Heart left ventricle (tissue), 16 donors: ENCODE data around the gene LYPD8. TPM values are rescaled to one million over a fixed set of nuclear protein-coding genes. Genes with fewer than 3 reads are reported as not detected.

ENCODE experiments used
- ATAC-seq, 4 donors: fragments of 200-7000 bp; cut with Tn5 transposase; one replicate each; pipeline ENCODE4 v1.9.1; 2020 to 2022; ENCODE audit warnings: moderate library complexity in 4 of 4, mild to moderate bottlenecking in 3 of 4, moderate number of reproducible peaks in 1 of 4
- DNase-seq, 5 donors: peaks; one replicate each; pipeline ENCODE4 v3.0.0-alpha.2; 2020
- H3K27ac ChIP-seq, 12 donors: fragments of 200-600 bp; sonication (generic) in 4 of 12; one replicate each; pipeline versions ENCODE4 v1.5.0 to v1.8.0; 2016 to 2022; ENCODE audit warnings: mild to moderate bottlenecking in 2 of 12
- H3K27me3 ChIP-seq, 9 donors: fragments of 200-600 bp; sonication (generic) in 2 of 9; one replicate each; pipeline versions ENCODE4 v1.5.1 to v1.8.0; 2016 to 2022; ENCODE audit warnings: mild to moderate bottlenecking in 3 of 9
- H3K36me3 ChIP-seq, 9 donors: fragments of 200-600 bp; sonication (generic) in 2 of 9; one replicate each; pipeline versions ENCODE4 v1.5.0 to v1.8.0; 2018 to 2022; ENCODE audit warnings: mild to moderate bottlenecking in 2 of 9
- H3K4me1 ChIP-seq, 12 donors: fragments of 200-600 bp; sonication (generic) in 4 of 12; one replicate each; pipeline versions ENCODE4 v1.5.0 to v1.8.0; 2016 to 2022; ENCODE audit warnings: mild to moderate bottlenecking in 3 of 12
- H3K4me3 ChIP-seq, 12 donors: fragments of 200-600 bp; sonication (generic) in 4 of 12; one replicate each; pipeline versions ENCODE4 v1.5.0 to v1.8.0; 2017 to 2022; ENCODE audit warnings: mild to moderate bottlenecking in 9 of 12, moderate library complexity in 4 of 12
- H3K9me3 ChIP-seq, 12 donors: fragments of 200-600 bp; sonication (generic) in 4 of 12; one replicate each; pipeline versions ENCODE4 v1.5.0 to v1.8.0; 2016 to 2022; ENCODE audit warnings: mild to moderate bottlenecking in 1 of 12
- CTCF ChIP-seq, 12 donors: fragments of 200-600 bp; sonication (generic) in 4 of 12; IDR thresholded peaks; one replicate each; pipeline versions ENCODE4 v1.5.0 to v1.8.0; 2018 to 2022; ENCODE audit warnings: antibody characterized with exemption in 12 of 12, mild to moderate bottlenecking in 5 of 12
- POLR2A ChIP-seq, 2 donors: fragments of 450-650 bp; IDR thresholded peaks; one replicate each; pipeline ENCODE4 v1.6.1; 2017; ENCODE audit warnings: antibody characterized with exemption in 2 of 2, mild to moderate bottlenecking in 2 of 2, moderate library complexity in 2 of 2
- WGBS, 4 donors: extraction: QIAGEN DNeasy Blood & Tissue Kit in 2 of 4; methylation state at CpG; one replicate each; pipeline versions ENCODE4 v1.1.5 to v1.1.7; 2013 to 2018; 5-methylcytosine and 5-hydroxymethylcytosine counted together
- intact Hi-C, 10 donors: fragments of 100-400 bp; cut with DNase I; formaldehyde crosslinking; loops; one replicate each; pipeline versions ENCODE4 v1.11.1 to v1.14.2; 2022
- polyA plus RNA-seq, 2 donors: library from polyadenylated mRNA; stranded (reverse); fragments of 200-250 nt; gene quantifications; one replicate each; pipeline ENCODE4 v1.2.3, GENCODE V29; 2013
- total RNA-seq, 9 donors: library from RNA; depleted of rRNA in 2 of 9; stranded (reverse); fragments of >200 nt in 2 of 9; fragmentation: NEBNext Ultra II Directional in 3 of 9; extraction: Animal tissue kit (Norgen Biotek cat#: 25700) in 3 of 9; gene quantifications; one replicate each; pipeline versions ENCODE4 v1.1.0 to v1.2.4, GENCODE V29; 2016 to 2023
- donor health status: ischemic (EF 13 %, LVEDD 7.1; RV severe dilation, severe dysfunction).
- donor health status: healthy with polysubstance abuse.
- donor health status: DM: no; HTN: yes; CAD: no.
- donor health status: DM: no; HTN: no; CAD: no.
- donor health status: ischemic (EF 25% LVEDD 6.9; RV normal size, moderate dysfunction).
- donor health status: ischemic (EF 25% LVEDD 5.7; RV mildly dilated, moderate dysfunction).
- donor health status: healthy.
- donor health status: DM: yes; HTN: yes; CAD: no.
- donor health status: ischemic (EF 35%, LVEDD 5.7; RV mildly dilated, moderate dysfunction).
- donor health status: nonischemic (EF 11% LVEDD 7.7; RV severe dilation, severe dysfunction).
- donor health status: DM: yes; HTN: yes; CAD: no.
- donor health status: PGD.
- donor health status: ischemic (EF 29% LVEDD 5.4; RV normal size, mild dysfunction).
- donor health status: nonischemic (EF 23%, LVEDD 6.1; RV moderate dilation, normal function).

The LYPD8 gene
- total and polyA plus RNA-seq, 11 donors, result not detected

GRCh38 chr1:248778906-248779305 is 23.3 kb upstream of the LYPD8 start:
- WGBS, 4 donors, result 80 to 84% (median 83%) methylated on average over 2 of the region's 2 CpGs
- Histone ChIP-seq H3K9me3 (peaks cover 0 to 20% (median 13%) of the 10 kb centered on the region in 12 donors), H3K36me3 (no peaks in the 10 kb centered on the region), H3K4me3 (no peak overlapping the region), H3K4me1 (peaks cover 0 to 7% (median 0%) of the 10 kb centered on the region in 12 donors), H3K27me3 (peaks cover 0 to 9% (median 0%) of the 10 kb centered on the region in 9 donors), H3K27ac (peak overlapping the region in 1 of 12 donors; percentile 0)
- intact Hi-C loops, result no loop called here
- no peak for ATAC-seq
- no peak for TF ChIP-seq POLR2A (IDR thresholded peaks at IDR 0.05)
- no peak for TF ChIP-seq CTCF (IDR thresholded peaks at IDR 0.05)
- no peak for DNase-seq

GRCh38 chr1:248776991-248777390 is 21.4 kb upstream of the LYPD8 start:
- TF ChIP-seq CTCF (IDR thresholded peaks at IDR 0.05) (no peak), POLR2A (IDR thresholded peaks at IDR 0.05) (no peak)
- Histone ChIP-seq H3K9me3 (peaks cover 0 to 20% (median 13%) of the 10 kb centered on the region in 12 donors), H3K36me3 (no peaks in the 10 kb centered on the region), H3K4me1 (peaks cover 0 to 7% (median 0%) of the 10 kb centered on the region in 12 donors), H3K27ac (no peak overlapping the region), H3K27me3 (peaks cover 0 to 3% (median 0%) of the 10 kb centered on the region in 9 donors), H3K4me3 (no peak overlapping the region)
- no peak for ATAC-seq
- intact Hi-C loops, result no loop called here
- no peak for DNase-seq

GRCh38 chr1:248775441-248775840 is 19.9 kb upstream of the LYPD8 start:
- no peak for ATAC-seq
- H3K4me1 ChIP-seq, result peaks cover 0 to 7% (median 0%) of the 10 kb centered on the region in 12 donors
- WGBS, 4 donors, result 52 to 64% (median 57%) methylated on average over 4 of the region's 4 CpGs
- no peak overlapping the region for H3K4me3 ChIP-seq
- intact Hi-C loops, result no loop called here
- H3K27me3 ChIP-seq, result peaks cover 0 to under 1% (median 0%) of the 10 kb centered on the region in 9 donors
- no peaks in the 10 kb centered on the region for H3K36me3 ChIP-seq
- no peak for TF ChIP-seq CTCF (IDR thresholded peaks at IDR 0.05)
- no peak for TF ChIP-seq POLR2A (IDR thresholded peaks at IDR 0.05)
- H3K9me3 ChIP-seq, result peaks cover 0 to 14% (median 7%) of the 10 kb centered on the region in 12 donors
- DNase-seq, result no peak
- no peak overlapping the region for H3K27ac ChIP-seq

GRCh38 chr1:248759644-248760043 is 4.1 kb upstream of the LYPD8 start:
- H3K4me3 ChIP-seq, result no peak overlapping the region
- no peak for ATAC-seq
- no peaks in the 10 kb centered on the region for H3K4me1 ChIP-seq
- TF ChIP-seq CTCF (IDR thresholded peaks at IDR 0.05) (no peak), POLR2A (IDR thresholded peaks at IDR 0.05) (no peak)
- no peak for DNase-seq
- no peak overlapping the region for H3K27ac ChIP-seq
- H3K9me3 ChIP-seq, result no peaks in the 10 kb centered on the region
- H3K36me3 ChIP-seq, result no peaks in the 10 kb centered on the region
- intact Hi-C loops, result no loop called here
- 62 to 75% (median 68%) methylated on average over 3 of the region's 3 CpGs for WGBS, 4 donors
- H3K27me3 ChIP-seq, result no peaks in the 10 kb centered on the region
